Measurements from ENCODE around the gene MAGIX.

MAGIX gene

GRCh38 chrX:49208399-49208798 lies 45.8 kb downstream of the MAGIX start:
- DNase-seq = no peak

DNA sequence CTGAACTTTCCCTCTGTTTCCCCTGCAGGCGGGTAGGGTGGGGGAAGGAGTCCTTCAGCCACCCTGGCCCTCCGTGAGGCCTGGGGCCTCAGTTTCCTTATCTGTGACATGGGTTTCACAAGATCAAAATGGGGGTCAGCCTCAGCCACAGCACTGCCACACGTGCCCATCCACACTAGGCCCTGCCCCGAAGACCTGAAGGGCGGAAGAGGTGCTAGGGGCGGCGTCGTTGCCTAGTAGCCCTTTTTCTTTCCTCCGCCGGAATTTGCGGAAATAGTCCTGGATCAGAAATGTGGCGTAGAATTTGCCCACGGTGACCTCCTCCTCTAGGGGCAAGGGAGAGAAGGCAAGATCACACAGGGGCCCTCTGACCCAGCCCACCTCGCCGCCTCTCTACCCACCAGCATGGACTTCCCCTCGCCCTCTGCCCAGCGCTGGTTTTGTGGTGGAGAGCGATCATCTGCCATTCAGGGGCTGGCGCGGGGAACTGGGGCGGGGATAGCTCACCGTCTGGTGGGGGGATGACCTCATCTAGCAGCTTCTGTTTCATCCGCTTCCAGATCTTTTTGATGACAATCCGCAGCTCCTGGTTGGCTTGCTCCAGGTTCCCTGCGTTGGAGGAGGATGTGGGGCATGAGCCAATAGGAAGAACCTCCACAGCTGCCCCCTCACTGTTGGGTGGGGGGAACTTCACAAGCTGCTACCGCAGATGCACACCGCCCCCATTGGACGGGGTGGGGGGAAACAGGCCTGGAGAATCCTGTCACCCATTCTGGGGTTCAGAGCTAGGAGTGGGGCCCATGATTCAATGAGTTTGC lies 47.1 kb downstream of the MAGIX start:
- no peak for DNase-seq

- no peak for DNase-seq
Observed at GRCh38 chrX:49210406-49210805, 47.8 kb downstream of the MAGIX start.

DNA sequence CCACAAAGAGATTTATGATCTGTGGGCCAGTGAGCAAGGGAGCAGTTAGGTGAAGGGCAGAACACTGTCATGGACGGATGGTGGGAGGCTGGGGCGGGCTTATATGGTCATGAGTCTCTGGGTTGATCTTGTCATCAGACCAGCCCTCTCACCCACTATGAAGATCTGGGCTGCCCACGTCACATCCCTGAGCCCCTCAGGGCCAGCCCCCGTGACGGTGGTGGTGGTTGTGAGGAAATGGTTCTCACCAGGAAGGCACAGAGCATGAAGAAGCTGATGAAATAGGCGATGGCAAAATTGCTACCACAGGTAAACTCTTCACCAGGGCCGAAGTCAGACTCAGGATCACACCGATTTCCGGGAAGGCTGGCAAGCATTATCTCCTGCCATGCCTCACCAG lies 48.5 kb downstream of the MAGIX start:
- DNase-seq = no peak

- no peak for DNase-seq
Observed at GRCh38 chrX:49212209-49212608, 49.7 kb downstream of the MAGIX start.

DNA sequence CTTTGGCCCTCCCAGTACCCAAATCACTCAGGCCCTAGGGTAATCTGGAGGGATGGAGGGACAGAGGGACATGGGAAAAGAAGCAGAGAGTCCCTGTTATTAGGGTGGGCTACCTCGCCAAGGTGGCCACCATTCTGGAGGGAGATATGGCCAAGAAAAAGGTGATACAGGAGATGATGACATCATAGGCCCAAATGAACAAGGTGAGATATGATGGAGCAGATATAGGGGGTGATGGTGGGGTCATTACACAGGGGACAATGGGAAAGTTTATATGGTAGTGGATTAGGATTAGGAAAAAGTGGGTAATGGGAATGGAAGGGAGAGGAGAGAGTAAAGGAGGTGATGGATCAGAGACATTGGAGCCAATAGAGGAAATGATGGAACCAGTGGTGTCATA lies 50.3 kb downstream of the MAGIX start:
- DNase-seq = no peak

DNA sequence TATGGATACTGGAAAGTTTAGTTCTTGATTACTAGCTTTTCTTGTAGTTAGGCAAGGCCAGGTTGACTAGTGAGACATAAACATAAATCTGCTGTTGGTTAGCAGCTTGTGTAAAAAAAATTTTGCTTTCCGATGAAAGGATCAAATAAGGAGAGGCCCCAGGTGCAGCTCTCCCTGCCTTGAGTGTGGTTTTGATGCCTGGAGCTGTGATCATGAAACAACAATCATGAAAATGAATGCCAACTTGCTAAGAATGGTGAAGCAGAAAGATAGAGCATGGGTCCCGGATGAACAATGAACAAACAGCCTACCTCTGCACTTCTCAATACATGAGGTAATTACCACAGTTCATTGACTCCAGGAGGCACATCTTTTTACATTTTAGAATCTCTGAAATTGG lies 51.9 kb downstream of the MAGIX start:
- DNase-seq = no peak

- no peak for DNase-seq
Observed at GRCh38 chrX:49214996-49215526, 52.5 kb downstream of the MAGIX start.
